ENCODE results near the gene FBXO30. TPM values are rescaled to one million over a fixed set of nuclear protein-coding genes. Genes with fewer than 3 reads are reported as not detected.

Gene FBXO30, protein sequence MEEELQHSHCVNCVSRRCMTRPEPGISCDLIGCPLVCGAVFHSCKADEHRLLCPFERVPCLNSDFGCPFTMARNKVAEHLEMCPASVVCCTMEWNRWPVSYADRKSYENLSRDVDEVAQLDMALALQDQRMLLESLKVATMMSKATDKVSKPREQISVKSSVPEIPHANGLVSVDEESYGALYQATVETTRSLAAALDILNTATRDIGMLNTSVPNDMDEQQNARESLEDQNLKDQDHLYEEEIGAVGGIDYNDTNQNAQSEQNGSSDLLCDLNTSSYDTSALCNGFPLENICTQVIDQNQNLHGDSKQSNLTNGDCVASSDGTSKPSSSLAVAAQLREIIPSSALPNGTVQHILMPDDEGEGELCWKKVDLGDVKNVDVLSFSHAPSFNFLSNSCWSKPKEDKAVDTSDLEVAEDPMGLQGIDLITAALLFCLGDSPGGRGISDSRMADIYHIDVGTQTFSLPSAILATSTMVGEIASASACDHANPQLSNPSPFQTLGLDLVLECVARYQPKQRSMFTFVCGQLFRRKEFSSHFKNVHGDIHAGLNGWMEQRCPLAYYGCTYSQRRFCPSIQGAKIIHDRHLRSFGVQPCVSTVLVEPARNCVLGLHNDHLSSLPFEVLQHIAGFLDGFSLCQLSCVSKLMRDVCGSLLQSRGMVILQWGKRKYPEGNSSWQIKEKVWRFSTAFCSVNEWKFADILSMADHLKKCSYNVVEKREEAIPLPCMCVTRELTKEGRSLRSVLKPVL
- total RNA-seq: 39.8 TPM

DNA sequence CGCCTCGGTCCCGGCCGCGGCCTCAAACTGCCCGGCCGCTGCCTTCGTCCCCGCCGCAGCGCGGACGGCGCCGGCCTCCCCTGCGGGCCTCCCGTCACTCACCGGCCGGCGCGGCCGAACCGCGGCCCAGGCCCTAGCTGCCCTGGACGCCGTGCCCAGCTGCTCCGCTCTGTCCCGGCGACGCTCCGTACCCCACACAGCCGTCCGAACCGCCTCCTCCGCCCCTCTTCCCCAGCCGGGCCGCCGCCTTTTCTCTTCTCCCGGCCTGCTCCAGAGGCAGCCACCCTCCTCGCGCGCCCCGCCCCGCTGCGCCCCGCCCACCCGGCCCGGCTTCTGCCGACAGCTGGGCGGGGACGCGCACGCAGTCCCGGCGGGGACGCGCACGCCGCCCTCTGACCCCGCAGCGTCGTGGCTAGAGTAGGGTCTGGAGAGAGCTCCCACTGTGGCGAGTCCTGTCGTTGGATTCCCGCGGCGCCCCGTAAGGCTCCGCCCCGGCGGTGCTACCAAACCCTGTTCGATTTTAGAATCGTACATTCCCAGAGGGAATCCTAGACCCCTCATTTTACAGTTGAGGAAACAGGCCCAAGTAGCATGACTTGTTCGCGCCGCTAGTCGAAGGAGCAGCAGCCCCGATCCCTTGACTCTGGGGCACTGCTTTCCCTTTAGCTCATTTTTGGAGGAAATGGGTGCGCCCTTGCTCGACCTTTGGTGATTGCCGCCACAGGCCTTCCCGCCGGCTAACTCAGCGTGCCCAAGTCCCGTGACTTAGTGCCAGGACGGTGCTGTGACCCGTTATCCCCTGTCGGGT, at the start of gene FBXO30:
FBXO30 (minus strand) TSS at position 295 of the 808 bp plus-strand sequence. CDS start 8,390 bp downstream, outside the sequence.

Other genes with a start within 250 kb of the FBXO30 start
- 29.1 TPM for gene EPM2A, start 79.3 kb downstream of the FBXO30 start, total RNA-seq
- 83.7 TPM for gene SHPRH, start 149.6 kb upstream of the FBXO30 start, total RNA-seq
- gene GRM1, start 214.3 kb upstream of the FBXO30 start, total RNA-seq: 2.9 TPM

Data from camera-type eye (tissue), 1 donor.